Loucy (cell line): ENCODE measurements around the gene NSF.

Experiments
- EZH2phosphoT487 ChIP-seq: fragments of 200-600 bp; IDR thresholded peaks from 2 replicates; pipeline ENCODE4 v1.6.1; 2018; ENCODE audit warnings: antibody characterized with exemption, mild to moderate bottlenecking, moderate library complexity, borderline replicate concordance
- TF ChIP-seq, protein P1 (sequence below): fragments of 200-600 bp; sonication (generic); conservative IDR thresholded peaks from 2 replicates; pipeline ENCODE4 v1.5.1; 2014; ENCODE audit warnings: mild to moderate bottlenecking, antibody characterized with exemption, low read length

DNA sequence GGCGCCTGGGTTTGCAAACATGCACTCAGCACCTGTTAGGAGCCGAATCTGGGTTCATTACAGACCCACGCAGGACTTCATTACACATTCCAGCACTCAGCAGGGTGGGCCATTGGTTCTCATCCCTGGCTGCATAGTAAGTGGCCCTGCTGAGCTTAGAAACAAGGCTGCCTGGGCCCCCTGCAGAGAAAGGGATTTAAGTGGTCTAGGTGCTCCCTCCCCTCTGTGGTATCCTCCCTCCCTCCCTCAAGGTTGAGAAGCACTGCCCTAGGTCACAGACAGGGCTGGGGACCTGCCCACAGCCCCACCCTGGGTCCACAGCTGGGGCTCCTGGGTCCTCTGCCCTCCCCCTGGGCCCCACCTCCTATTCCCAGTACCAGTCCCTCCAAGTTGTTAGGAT, 199.7 kb downstream of the NSF start:
- TF ChIP-seq, protein P1, sequence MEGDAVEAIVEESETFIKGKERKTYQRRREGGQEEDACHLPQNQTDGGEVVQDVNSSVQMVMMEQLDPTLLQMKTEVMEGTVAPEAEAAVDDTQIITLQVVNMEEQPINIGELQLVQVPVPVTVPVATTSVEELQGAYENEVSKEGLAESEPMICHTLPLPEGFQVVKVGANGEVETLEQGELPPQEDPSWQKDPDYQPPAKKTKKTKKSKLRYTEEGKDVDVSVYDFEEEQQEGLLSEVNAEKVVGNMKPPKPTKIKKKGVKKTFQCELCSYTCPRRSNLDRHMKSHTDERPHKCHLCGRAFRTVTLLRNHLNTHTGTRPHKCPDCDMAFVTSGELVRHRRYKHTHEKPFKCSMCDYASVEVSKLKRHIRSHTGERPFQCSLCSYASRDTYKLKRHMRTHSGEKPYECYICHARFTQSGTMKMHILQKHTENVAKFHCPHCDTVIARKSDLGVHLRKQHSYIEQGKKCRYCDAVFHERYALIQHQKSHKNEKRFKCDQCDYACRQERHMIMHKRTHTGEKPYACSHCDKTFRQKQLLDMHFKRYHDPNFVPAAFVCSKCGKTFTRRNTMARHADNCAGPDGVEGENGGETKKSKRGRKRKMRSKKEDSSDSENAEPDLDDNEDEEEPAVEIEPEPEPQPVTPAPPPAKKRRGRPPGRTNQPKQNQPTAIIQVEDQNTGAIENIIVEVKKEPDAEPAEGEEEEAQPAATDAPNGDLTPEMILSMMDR: no peak
- no peak for TF ChIP-seq EZH2phosphoT487
